NCI-H2081 treated with DMSO at 0.1 percent for 48 hours (cell line): ENCODE results near the gene ATP9A.
"Not testable (repeated sequence)": the region's sequence is repeated elsewhere in the genome, so short reads cannot be mapped to it uniquely, and the experiment has no call there.

ENCODE experiments used
- DNase-seq: peaks from one replicate; lab custom pipeline; 2025; lab: John Stamatoyannopoulos, UW

ATP9A gene

DNA sequence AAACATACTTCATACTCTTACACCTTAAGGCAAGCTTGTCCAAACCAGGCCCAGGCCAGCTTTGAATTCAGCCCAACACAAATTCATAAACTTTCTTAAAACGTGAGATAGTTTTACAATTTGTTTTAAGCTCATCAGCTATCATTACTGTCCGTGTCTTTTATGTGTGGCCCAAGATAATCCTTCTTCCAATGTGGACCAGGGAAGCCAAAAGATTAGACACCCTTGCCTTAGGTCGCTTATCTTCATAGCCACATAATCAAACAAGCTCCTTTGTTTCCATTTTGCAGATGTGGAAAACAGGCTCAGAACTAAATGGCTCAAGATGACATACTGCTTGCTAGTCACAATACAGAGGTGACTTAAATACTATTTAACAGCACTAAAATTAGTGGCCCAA lies 28.1 kb upstream of the ATP9A start:
- DNase-seq, result no peak

DNA sequence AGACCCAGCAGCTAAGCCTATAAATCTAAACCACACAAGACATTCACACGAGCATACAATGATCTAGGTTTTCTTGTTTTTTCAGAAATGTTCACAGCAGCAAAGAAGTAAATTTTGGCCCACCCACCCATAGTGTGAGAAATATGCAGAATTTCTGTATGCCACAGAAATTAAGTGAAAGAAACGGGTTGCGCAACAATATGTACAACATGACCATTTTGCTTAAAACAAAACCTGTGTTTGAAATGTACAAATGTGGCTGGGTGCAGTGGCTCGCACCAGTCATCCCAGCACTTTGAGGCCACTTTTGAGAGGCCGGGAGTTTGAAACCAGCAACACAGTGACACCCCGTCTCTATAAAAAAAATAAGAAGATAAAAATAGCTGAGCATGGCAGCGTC lies 24.8 kb upstream of the ATP9A start:
- DNase-seq, result no peak

GRCh38 chr20:51791626-51792025 lies 23.4 kb upstream of the ATP9A start:
- no peak for DNase-seq

GRCh38 chr20:51790256-51790655 lies 22.1 kb upstream of the ATP9A start:
- DNase-seq, result no peak

DNA sequence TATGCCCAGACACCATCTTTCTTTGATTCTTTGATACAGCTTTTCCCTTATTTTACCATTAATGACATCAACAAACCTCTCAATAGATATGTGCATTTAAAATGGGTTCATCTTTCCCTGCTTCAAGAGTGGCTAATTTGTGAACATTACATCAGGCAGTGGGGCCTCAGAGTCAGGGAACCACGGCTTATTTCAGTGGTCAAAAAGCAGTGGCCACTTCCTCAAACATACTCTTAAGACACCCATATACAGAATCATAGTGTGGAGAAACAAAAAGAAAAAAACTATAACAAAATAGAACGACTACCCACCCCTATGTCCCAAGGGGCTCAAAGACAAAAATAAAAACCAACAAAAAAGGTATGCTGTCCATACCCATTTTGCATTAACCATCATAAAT lies 21.2 kb upstream of the ATP9A start:
- DNase-seq, result no peak

DNA sequence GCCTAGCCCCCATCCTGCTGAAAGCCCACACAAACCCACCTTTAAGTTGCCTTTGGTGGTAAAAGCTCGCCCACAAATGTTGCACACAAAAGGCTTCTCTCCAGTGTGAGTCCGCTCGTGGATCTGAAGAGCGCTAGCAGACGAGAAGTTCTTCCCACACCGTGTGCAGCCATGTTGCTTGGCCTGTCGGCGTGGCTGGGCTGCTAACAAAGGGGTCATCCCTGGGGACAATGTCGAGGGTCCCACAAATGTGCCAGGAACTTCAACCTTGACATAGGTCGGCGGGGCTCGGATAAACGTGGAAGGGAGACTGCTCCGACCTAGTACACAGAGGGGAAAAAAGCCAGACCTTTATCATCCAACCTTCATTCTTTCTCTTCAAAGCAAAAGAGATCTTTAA lies 20.6 kb upstream of the ATP9A start:
- no peak for DNase-seq

GRCh38 chr20:51784299-51784698 lies 16.1 kb upstream of the ATP9A start:
- no peak for DNase-seq

- DNase-seq, result not testable (repeated sequence)
These were observed 10.1 kb upstream of the ATP9A start for GRCh38 chr20:51778229-51778759.

DNA sequence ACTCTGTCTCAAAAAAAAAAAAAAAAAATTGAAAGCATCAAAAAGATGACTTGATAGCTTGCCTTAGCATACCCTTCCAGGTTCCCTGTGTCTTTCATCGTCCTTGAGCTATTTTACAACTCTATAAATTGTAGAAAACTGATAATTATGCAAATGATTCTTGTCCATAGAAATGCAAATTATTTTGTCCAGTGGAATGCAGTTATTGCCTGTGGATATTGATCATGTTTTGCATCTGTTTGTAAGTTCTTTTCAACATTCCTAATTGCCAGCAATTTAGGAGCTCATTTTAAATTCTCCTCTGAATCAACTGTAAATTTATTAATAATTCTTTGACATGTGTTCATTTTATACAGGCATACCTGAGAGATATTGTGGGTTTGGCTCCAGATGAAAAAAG lies 7.1 kb upstream of the ATP9A start:
- no peak for DNase-seq

GRCh38 chr20:51772236-51772635 lies 4.0 kb upstream of the ATP9A start:
- DNase-seq, result no peak

- no peak for DNase-seq
These were observed 1.9 kb upstream of the ATP9A start for GRCh38 chr20:51769976-51770615.

DNA sequence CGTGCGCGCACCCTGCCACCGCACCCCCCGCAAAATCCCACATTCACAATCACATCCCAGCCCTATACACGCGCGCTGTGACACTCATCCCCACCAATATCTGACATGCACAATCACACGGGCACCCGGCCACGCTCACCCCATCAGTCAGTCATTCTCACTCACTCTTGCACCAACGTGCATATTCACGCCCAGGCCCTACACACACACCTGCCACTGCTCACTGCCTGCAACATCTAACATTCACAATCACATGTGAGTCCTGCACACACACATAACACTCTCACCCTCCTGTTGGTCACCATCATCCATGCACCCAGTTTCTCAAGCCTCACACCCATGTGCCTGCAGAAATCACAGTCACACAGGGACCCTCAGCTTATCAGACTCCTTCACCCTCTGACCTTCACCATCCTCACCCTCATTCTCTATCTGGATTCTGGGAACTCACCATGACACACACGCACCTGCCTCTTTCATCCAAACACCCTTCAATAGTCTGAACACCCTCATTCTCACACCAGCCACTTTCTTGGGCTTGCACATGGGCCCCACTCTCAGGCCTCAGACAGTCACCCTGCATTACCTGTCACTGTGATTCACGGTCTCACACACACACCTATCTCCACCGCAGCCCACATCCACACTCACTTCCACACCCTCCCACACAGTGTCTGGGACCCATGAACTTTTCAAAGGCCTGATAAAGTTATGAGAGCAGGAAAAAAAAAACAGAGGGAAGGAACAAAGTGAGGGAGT lies 748 bp upstream of the ATP9A start:
- DNase-seq, result no peak

DNA sequence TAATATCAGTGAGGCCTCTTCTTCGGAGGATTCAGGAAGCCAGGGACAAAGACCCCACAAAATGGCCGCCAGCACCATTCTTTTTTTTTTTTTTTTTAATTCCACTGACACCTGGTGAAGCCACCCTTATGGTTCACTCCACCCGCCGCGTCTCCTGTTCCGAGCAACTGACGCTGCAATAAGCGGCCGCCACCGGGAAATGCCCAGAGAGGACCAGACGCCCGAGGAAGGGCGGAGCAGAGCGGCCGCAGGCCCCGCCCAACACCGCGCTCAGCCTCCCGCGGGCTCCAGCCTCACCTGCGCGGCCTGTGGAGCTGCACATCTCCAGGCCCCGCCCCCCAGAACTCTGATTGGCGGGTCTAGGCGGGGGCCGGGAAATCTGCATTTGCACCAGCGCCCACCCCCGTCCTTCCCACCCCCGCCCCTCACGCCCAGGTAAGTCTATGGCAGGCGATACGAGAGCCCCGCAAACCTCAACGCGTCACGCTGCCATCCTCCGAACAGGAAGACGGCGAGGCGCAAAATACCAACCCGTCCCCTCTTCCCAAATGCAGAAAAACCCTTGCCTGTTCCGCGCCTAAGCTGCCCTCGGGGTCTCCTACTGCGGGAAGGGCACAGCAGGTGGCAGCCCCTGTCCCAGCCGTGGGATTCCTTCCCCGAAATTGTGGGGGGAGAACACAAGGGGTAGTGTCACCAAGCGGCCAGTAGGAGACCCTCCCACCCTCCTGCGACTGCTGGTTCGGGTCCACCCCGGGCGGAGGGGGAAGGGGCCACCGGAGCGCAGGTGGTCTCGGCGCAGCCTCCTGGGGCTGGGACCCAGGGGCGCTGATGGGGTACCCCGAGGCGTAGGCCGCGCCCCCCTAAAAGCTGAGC lies 960 bp downstream of the ATP9A start:
- peak; percentile 76 for DNase-seq

DNA sequence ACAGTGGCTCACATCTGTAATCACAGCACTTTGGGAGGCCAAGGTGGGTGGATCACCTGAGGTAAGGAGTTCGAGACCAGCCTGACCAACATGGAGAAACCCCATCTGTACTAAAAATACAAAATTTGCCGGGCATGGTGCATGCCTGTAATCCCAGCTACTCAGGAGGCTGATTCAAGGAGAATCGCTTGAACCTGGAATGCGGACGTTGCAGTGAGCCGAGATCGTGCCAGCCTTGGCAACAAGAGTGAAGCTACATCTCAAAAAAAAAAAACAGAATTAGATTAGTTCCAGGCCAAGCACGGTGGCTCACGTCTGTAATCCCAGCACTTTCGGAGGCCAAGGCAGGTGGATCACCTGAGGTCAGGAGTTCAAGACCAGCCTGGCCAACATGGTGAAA lies 2.8 kb downstream of the ATP9A start:
- not testable (repeated sequence) for DNase-seq

- no peak for DNase-seq
These were observed 4.1 kb downstream of the ATP9A start for GRCh38 chr20:51763965-51764602.

DNA sequence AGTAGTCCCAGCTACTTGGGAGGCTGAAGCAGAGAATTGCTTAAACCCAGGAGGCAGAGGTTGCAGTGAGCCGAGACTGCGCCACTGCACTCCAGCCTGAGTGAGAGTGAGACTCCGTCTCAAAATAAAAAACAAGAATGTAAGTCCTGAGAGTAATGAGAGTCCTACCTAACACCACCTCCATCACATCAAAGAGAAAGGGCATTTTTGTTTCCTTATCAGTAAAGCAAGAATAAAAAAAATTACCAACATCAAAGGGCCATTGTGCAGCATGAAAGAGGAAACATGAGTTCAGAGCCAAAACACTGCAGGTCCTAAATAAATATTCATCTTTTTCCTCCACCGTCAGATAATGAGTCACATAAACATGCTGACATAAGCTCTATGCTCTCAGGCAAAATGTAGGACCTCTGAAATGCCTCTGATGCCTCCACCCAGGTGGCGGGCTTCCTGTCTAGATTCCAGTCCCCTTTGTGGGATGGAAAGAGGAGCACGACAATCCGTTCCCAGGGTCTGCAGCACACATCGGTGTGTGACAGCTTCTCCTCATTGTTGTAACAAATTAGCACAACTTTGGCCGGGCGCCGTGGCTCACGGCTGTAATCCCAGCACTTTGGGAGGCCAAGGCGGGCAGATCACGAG lies 7.2 kb downstream of the ATP9A start:
- no peak for DNase-seq

GRCh38 chr20:51759769-51760510 lies 8.2 kb downstream of the ATP9A start:
- DNase-seq, result no peak

GRCh38 chr20:51758978-51759544 lies 9.1 kb downstream of the ATP9A start:
- DNase-seq, result no peak

DNA sequence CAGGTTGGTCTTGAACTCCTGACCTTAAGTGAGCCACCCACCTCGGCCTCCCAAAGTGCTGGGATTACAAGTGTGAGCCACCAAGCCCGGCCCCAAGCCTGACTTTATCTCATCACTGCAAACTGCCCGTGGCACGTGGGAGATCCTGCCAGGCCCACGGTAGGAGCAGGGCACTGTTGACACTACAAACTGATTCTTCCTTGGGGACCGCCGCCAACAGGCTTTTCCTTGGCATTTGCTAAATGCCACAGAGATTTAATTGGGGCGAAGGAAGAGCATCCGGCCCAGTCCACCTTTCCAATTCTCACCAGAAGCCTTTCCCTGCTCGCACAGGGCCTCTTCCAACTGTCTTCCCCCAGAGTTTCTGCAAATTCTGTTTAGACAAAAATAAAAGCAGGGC lies 11.0 kb downstream of the ATP9A start:
- DNase-seq, result no peak

DNA sequence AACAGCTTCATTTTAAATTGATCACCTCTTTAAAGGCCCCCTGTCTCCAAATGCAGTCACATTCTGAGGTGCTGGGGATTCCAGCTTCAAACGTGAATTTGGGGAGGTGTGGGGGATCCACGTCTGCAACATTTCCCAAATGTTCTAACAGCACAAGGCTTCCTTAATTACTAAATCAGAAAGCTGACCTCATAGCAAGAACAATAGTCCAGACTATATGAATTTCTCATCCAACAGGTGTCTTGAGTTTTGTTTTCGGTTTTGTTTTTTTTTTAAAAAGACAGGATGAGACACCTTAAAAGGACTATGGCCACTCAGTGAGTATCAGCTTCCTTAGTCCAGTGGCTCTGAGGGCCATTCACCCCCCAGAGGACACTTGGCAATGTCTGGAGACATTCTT lies 11.5 kb downstream of the ATP9A start:
- no peak for DNase-seq

GRCh38 chr20:51753220-51753619 lies 15.0 kb downstream of the ATP9A start:
- DNase-seq, result not testable (repeated sequence)
